NCI-H524 (cell line): ENCODE measurements around the gene ACAA1.
"Not testable (repeated sequence)": the region's sequence is repeated elsewhere in the genome, so short reads cannot be mapped to it uniquely, and the experiment has no call there.

Experiments used
- DNase-seq, 2 experiments: peaks; one replicate each; lab custom pipeline; 2025; lab: John Stamatoyannopoulos, UW

ACAA1 gene

GRCh38 chr3:38101811-38102443 lies 35.0 kb downstream of the ACAA1 start:
- DNase-seq: peak in 1 of 2 experiments; percentile 20

GRCh38 chr3:38100498-38100897 lies 36.4 kb downstream of the ACAA1 start:
- no peak for DNase-seq

- peak in 1 of 2 experiments; percentile 44 for DNase-seq
These were observed 37.4 kb downstream of the ACAA1 start for GRCh38 chr3:38099518-38099917.

GRCh38 chr3:38098376-38098723 lies 38.6 kb downstream of the ACAA1 start:
- no peak for DNase-seq

- no peak for DNase-seq
These were observed 39.2 kb downstream of the ACAA1 start for GRCh38 chr3:38097446-38098375.

- peak in 1 of 2 experiments; percentile 42 for DNase-seq
These were observed 41.1 kb downstream of the ACAA1 start for GRCh38 chr3:38095669-38096483.

- DNase-seq: no peak
These were observed 41.9 kb downstream of the ACAA1 start for GRCh38 chr3:38094999-38095398.

GRCh38 chr3:38090453-38090852 lies 46.5 kb downstream of the ACAA1 start:
- no peak for DNase-seq

GRCh38 chr3:38089163-38089562 lies 47.8 kb downstream of the ACAA1 start:
- no peak for DNase-seq

- DNase-seq: no peak
These were observed 48.5 kb downstream of the ACAA1 start for GRCh38 chr3:38088126-38089078.

- DNase-seq: not testable (repeated sequence)
These were observed 49.6 kb downstream of the ACAA1 start for GRCh38 chr3:38087278-38087677.

GRCh38 chr3:38086496-38086895 lies 50.4 kb downstream of the ACAA1 start:
- DNase-seq: no peak

- no peak for DNase-seq
These were observed 51.0 kb downstream of the ACAA1 start for GRCh38 chr3:38085943-38086324.

- DNase-seq: no peak
These were observed 51.5 kb downstream of the ACAA1 start for GRCh38 chr3:38085311-38085942.

- DNase-seq: no peak
These were observed 52.3 kb downstream of the ACAA1 start for GRCh38 chr3:38084334-38085310.

- DNase-seq: no peak
These were observed 53.0 kb downstream of the ACAA1 start for GRCh38 chr3:38083871-38084333.

GRCh38 chr3:38083254-38083653 lies 53.7 kb downstream of the ACAA1 start:
- not testable (repeated sequence) for DNase-seq

- DNase-seq: not testable (repeated sequence)
These were observed 54.6 kb downstream of the ACAA1 start for GRCh38 chr3:38082296-38082695.

GRCh38 chr3:38077073-38077472 lies 59.9 kb downstream of the ACAA1 start:
- not testable (repeated sequence) for DNase-seq
